Measurements from ENCODE around the gene GNG5. TPM values are rescaled to one million over a fixed set of nuclear protein-coding genes. Genes with fewer than 3 reads are reported as not detected.
A peak's percentile ranks its signal among the peaks of the same experiment; 100 is the strongest.
"Not testable (repeated sequence)": the region's sequence is repeated elsewhere in the genome, so short reads cannot be mapped to it uniquely, and the experiment has no call there.

GNG5 gene
- total RNA-seq = 100 to 1,000 TPM; 103 to 114 TPM

DNA sequence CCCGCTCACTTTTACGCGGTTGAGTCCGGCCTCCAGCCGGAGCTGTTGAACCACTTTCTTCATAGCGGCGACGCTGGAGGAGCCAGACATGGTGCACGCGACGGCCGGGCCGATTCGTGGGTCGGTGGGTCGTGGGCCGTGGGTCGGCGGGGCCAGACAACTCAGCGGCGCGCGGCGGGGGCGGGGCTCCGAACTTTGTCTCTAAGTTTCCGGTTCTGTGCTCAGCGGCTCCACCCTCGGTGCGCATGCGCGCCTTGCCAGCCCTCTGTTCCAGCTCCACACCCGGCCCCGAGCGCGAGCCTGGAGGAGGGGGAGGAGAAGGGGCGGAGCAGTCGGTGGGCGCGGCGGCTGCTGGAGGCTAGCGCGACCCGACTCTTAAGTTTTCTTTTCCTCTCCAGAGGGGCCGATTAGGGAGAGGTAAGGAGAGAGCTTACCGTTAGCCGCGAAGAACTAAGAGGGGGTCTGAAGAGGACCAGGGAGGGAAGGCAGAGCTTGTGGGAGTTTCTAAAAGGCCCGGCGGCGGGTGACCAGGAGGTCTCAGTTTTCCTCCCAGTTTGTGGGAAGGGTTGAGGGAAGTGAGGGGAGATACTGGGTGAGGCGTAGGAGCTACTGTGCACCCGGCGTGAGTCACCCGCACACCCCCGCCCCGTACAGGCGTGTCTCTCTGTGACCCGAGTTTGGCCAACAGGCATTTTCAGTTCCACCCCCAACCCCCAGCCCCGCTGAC, at the start of gene GNG5, which contains the start of gene SPATA1:
Gene GNG5, minus strand, starts transcription at position 580 of the 727 bp plus-strand sequence. Its CDS starts 490 bp downstream, at position 90.
Gene SPATA1, plus strand, starts transcription at position 385 of the 727 bp plus-strand sequence. CDS start 9,974 bp downstream, outside the sequence.
- ATAC-seq (peak; percentile 92), DNase-seq (peak; percentile 99)
- H3K27me3 Mint-ChIP-seq = no peaks in the 10 kb centered on the region
- peak within 1 kb of the TSS; percentile 98 for H3K27ac Mint-ChIP-seq
- peaks cover 32% of the 10 kb centered on the region for H3K36me3 Mint-ChIP-seq
- no peaks in the 10 kb centered on the region for H3K9me3 Mint-ChIP-seq (ENCODE audit: low read depth)
- H3K4me1 Mint-ChIP-seq = peaks cover 37% of the 10 kb centered on the region
- CTCF ChIA-PET = interaction anchor here (0.7 to 2.5 kb wide), 13 partner anchors 8 to 361 kb away, joined by 3 to 15 read pairs (median 4); partner anchors contain the start of genes CTBS, PRKACB and RPF1
- peak within 1 kb of the TSS; percentile 96 for H3K4me3 Mint-ChIP-seq

- no peak for ATAC-seq
- Mint-ChIP-seq H3K4me1 (no peaks in the 10 kb centered on the region), H3K36me3 (peaks cover 8% of the 10 kb centered on the region), H3K4me3 (no peak overlapping the region), H3K9me3 (ENCODE audit: low read depth) (no peaks in the 10 kb centered on the region), H3K27ac (no peak overlapping the region), H3K27me3 (no peaks in the 10 kb centered on the region)
- no peak for DNase-seq
- CTCF ChIA-PET = interaction anchor here (1.0 to 1.3 kb wide), 2 partner anchors 10 to 22 kb away, joined by 3 read pairs; no protein-coding TSS in a partner anchor
Measured at GRCh38 chr1:84550826-84551225, 44.4 kb upstream of the GNG5 start.

DNA sequence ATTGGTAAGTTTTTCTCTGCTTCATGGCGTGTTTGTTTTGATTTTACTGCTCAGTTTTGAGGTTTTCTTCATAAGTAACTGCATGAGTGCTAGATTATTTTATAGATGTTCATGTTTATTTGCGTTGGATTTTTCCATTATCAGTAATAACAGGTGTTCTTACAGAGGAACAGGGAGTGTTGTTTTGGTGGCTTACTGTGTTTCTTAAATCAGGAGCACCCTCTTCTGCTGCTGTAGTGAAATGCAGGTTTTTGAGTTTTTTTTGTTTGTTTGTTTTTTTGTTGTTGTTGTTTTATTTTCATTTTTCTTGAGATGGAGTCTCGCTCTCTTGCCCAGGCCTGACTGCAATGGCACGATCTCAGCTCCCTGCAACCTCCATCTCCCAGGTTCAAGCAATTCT, 35.3 kb upstream of the GNG5 start:
- no peaks in the 10 kb centered on the region for H3K9me3 Mint-ChIP-seq (ENCODE audit: low read depth)
- DNase-seq (no peak), ATAC-seq (no peak)
- H3K4me1 Mint-ChIP-seq = peaks cover 22% of the 10 kb centered on the region
- peaks cover 31% of the 10 kb centered on the region for H3K36me3 Mint-ChIP-seq
- CTCF ChIA-PET = interaction anchor here (1.0 to 2.4 kb wide), 3 partner anchors 99 to 400 kb away, joined by 3 to 7 read pairs (median 3); partner anchors contain the start of gene PRKACB
- H3K4me3 Mint-ChIP-seq = no peak overlapping the region
- H3K27me3 Mint-ChIP-seq = no peaks in the 10 kb centered on the region
- H3K27ac Mint-ChIP-seq = no peak overlapping the region

DNA sequence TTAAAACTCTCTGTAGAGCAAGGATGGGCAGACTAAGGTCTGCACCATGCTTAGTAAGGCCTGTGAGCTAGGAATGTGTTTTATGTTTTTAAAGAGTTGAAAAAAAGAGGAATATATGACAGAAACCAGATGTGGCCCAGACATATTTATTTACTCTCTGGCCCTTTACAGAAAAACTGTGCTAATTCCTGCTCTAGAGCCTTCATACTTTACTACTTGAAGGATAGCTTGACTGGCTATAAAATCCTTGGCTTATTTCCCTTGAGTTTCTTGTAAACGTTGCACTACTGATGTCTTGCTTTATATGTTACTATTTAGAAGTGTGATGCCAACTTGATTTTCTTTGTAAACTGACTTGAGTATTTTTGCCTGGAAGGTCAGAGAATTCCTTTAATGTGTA, 34.4 kb upstream of the GNG5 start:
- ATAC-seq (no peak), DNase-seq (no peak)
- Mint-ChIP-seq H3K36me3 (peaks cover 31% of the 10 kb centered on the region), H3K4me1 (peaks cover 22% of the 10 kb centered on the region), H3K4me3 (no peak overlapping the region), H3K27me3 (no peaks in the 10 kb centered on the region), H3K27ac (no peak overlapping the region), H3K9me3 (ENCODE audit: low read depth) (no peaks in the 10 kb centered on the region)
- CTCF ChIA-PET = interaction anchor here (0.9 to 1.5 kb wide), 2 partner anchors 23 to 399 kb away, joined by 3 to 4 read pairs; no protein-coding TSS in a partner anchor

DNA sequence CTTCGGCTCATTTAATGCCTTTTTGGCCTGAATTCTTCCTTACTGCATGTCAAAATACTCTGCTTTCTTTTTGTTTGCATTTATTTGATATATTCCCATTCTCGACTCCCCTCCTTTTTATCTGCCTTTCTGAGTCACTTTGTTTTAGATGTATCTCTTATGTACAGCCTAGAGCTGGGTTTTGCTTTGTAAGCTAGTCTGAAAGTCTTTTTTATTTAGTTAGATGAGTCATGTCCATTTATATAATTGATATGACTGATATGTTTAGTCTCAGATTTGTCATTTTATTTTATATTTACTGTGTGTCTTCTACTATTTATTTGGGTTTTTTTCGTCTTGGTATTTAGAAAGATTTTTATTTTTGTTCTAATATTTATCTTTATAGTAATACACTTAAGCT, 33.6 kb upstream of the GNG5 start:
- Mint-ChIP-seq H3K9me3 (ENCODE audit: low read depth) (no peaks in the 10 kb centered on the region), H3K4me1 (peaks cover 24% of the 10 kb centered on the region), H3K27me3 (no peaks in the 10 kb centered on the region), H3K27ac (peak overlapping the region; percentile 23), H3K4me3 (no peak overlapping the region), H3K36me3 (peaks cover 31% of the 10 kb centered on the region)
- CTCF ChIA-PET = interaction anchor here (0.8 to 1.5 kb wide), 3 partner anchors 22 to 399 kb away, joined by 3 to 4 read pairs (median 3); partner anchors contain the start of genes GNG5 and SPATA1
- ATAC-seq (no peak), DNase-seq (no peak)

DNA sequence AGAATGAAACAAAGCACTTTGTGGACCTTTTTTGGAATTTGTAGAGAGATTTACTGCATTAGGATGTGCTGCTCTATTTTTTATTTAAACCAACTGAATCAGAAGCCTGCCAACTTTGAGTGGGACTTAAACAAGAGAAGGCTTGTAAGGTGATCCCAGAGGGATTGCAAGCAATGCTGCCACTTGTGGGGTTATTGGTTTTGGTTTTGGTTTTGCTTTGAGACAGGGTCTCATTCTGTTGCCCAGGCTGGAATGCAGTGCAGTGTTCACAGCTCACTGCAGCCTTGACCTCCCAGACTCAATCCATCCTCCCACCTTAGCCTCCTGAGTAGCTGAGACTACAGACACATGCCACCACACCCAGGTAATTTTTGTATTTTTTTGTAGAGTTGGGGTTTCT, 32.2 kb upstream of the GNG5 start:
- Mint-ChIP-seq H3K4me1 (peaks cover 26% of the 10 kb centered on the region), H3K36me3 (peaks cover 27% of the 10 kb centered on the region)

DNA sequence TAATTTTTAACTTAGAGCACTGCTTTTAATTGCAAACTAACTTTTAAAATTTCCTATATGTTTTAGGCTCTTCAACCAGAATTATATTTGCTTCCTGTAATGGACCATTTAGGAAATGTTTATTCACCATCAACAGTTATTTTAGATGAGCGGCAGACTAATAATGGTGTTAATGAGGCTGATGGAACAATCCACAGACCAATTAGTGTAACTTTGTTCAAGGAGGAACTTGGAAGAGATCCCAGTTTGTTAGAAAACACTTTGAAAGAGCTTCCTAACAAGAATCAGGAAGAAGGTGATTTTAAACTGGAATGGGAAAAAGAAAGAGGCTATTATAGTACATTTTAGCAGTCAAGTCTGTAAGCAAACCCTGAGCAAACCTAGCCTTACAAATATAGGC, 19.4 kb upstream of the GNG5 start:
- Mint-ChIP-seq H3K4me1 (no peaks in the 10 kb centered on the region), H3K4me3 (no peak overlapping the region), H3K36me3 (peaks cover 9% of the 10 kb centered on the region), H3K27me3 (no peaks in the 10 kb centered on the region), H3K27ac (no peak overlapping the region), H3K9me3 (ENCODE audit: low read depth) (peaks cover 3% of the 10 kb centered on the region)
- CTCF ChIA-PET = no interaction called here
- ATAC-seq (no peak), DNase-seq (no peak)

More for the DNA sequence above, 32.2 kb upstream of the GNG5 start:
- no peaks in the 10 kb centered on the region for H3K9me3 Mint-ChIP-seq (ENCODE audit: low read depth)
- no peak overlapping the region for H3K4me3 Mint-ChIP-seq
- DNase-seq (no peak), ATAC-seq (peak; percentile 58)
- H3K27ac Mint-ChIP-seq = peak overlapping the region; percentile 12
- no peaks in the 10 kb centered on the region for H3K27me3 Mint-ChIP-seq
- CTCF ChIA-PET = interaction anchor here (0.6 to 1.2 kb wide), 2 partner anchors 82 to 96 kb away, joined by 3 read pairs; no protein-coding TSS in a partner anchor

GRCh38 chr1:84524590-84524989, 18.2 kb upstream of the GNG5 start:
- Mint-ChIP-seq H3K4me3 (no peak overlapping the region), H3K9me3 (ENCODE audit: low read depth) (peaks cover 3% of the 10 kb centered on the region), H3K27me3 (no peaks in the 10 kb centered on the region), H3K36me3 (peaks cover 8% of the 10 kb centered on the region), H3K4me1 (no peaks in the 10 kb centered on the region), H3K27ac (no peak overlapping the region)
- CTCF ChIA-PET = interaction anchor here (0.5 kb wide), 1 partner anchor 354 kb away, joined by 3 read pairs; no protein-coding TSS in a partner anchor
- ATAC-seq = no peak
- no peak for DNase-seq

DNA sequence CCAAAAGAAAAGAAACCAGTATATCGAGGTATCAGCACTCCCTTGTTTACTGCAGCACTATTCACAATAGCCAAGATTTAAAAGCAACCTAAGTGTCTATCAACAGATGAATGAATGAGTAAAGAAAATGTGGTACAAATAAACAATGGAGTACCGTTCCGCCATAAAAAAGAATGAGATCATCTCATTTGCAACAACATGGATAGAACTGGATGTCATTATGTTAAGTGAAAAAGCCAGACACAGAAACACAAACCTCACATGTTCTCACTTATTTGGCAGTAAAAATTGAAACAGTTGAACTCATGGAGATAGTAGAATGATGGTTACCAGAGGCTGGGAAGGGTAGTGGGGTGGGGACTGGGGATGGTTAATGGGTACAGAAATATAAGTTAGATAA, 4.3 kb upstream of the GNG5 start:
- H3K9me3 Mint-ChIP-seq (ENCODE audit: low read depth) = no peaks in the 10 kb centered on the region
- DNase-seq = no peak
- no peak overlapping the region for H3K4me3 Mint-ChIP-seq
- no peak overlapping the region for H3K27ac Mint-ChIP-seq
- no peak for ATAC-seq
- H3K27me3 Mint-ChIP-seq = no peaks in the 10 kb centered on the region
- H3K4me1 Mint-ChIP-seq = peaks cover 9% of the 10 kb centered on the region
- CTCF ChIA-PET = no interaction called here
- peaks cover 19% of the 10 kb centered on the region for H3K36me3 Mint-ChIP-seq

- DNase-seq = no peak
- H3K4me3 Mint-ChIP-seq = no peak overlapping the region
- H3K4me1 Mint-ChIP-seq = peaks cover 9% of the 10 kb centered on the region
- H3K9me3 Mint-ChIP-seq (ENCODE audit: low read depth) = no peaks in the 10 kb centered on the region
- no peak for ATAC-seq
- no peak overlapping the region for H3K27ac Mint-ChIP-seq
- CTCF ChIA-PET = interaction anchor here (1.6 kb wide), 1 partner anchor 68 kb away, joined by 5 read pairs; no protein-coding TSS in a partner anchor
- no peaks in the 10 kb centered on the region for H3K27me3 Mint-ChIP-seq
- H3K36me3 Mint-ChIP-seq = peaks cover 21% of the 10 kb centered on the region
Measured at GRCh38 chr1:84510165-84510564, 3.8 kb upstream of the GNG5 start.

- H3K27ac Mint-ChIP-seq = no peak overlapping the region
- ATAC-seq = no peak
- no peaks in the 10 kb centered on the region for H3K9me3 Mint-ChIP-seq (ENCODE audit: low read depth)
- DNase-seq = no peak
- peaks cover 17% of the 10 kb centered on the region for H3K4me1 Mint-ChIP-seq
- H3K4me3 Mint-ChIP-seq = no peak overlapping the region
- peaks cover 22% of the 10 kb centered on the region for H3K36me3 Mint-ChIP-seq
- H3K27me3 Mint-ChIP-seq = no peaks in the 10 kb centered on the region
- CTCF ChIA-PET = interaction anchor here (1.4 to 1.6 kb wide), 3 partner anchors 9 to 111 kb away, joined by 3 to 5 read pairs (median 3); no protein-coding TSS in a partner anchor
Measured at GRCh38 chr1:84509029-84509428, 2.6 kb upstream of the GNG5 start.

GRCh38 chr1:84508510-84508909, 2.1 kb upstream of the GNG5 start:
- H3K27me3 Mint-ChIP-seq = no peaks in the 10 kb centered on the region
- no peak for DNase-seq
- H3K4me1 Mint-ChIP-seq = peaks cover 22% of the 10 kb centered on the region
- CTCF ChIA-PET = interaction anchor here (1.4 to 1.6 kb wide), 3 partner anchors 9 to 112 kb away, joined by 3 to 5 read pairs (median 3); no protein-coding TSS in a partner anchor
- peak overlapping the region; percentile 2 for H3K4me3 Mint-ChIP-seq
- H3K9me3 Mint-ChIP-seq (ENCODE audit: low read depth) = no peaks in the 10 kb centered on the region
- H3K27ac Mint-ChIP-seq = no peak overlapping the region
- H3K36me3 Mint-ChIP-seq = peaks cover 22% of the 10 kb centered on the region
- ATAC-seq = no peak

- DNase-seq; H3K27ac Mint-ChIP-seq; H3K27me3 Mint-ChIP-seq; ATAC-seq; H3K9me3 Mint-ChIP-seq (ENCODE audit: low read depth): not testable (repeated sequence)
- H3K4me3 Mint-ChIP-seq = peak overlapping the region; percentile 96
- H3K4me1 Mint-ChIP-seq = peaks cover 28% of the 10 kb centered on the region
- CTCF ChIA-PET = interaction anchor here (1.0 kb wide), 1 partner anchor 66 kb away, joined by 3 read pairs; no protein-coding TSS in a partner anchor
- H3K36me3 Mint-ChIP-seq = peaks cover 22% of the 10 kb centered on the region
Measured at GRCh38 chr1:84507887-84508286, 1.5 kb upstream of the GNG5 start.
